ENCODE results near the gene SCAF8. TPM values are rescaled to one million over a fixed set of nuclear protein-coding genes. Genes with fewer than 3 reads are reported as not detected.

Gene SCAF8
- total and polyA plus RNA-seq, 9 of the 15 experiments (the other 6 are each of a cell fraction or from before 2014, with no cell fraction given): 10.5 to 46.6 (median 23.2) TPM

GRCh38 chr6:154786144-154786868 is 53.1 kb downstream of the SCAF8 start (continued):
- TF ChIP-seq GTF3C2 (IDR thresholded peaks at IDR 0.05; ENCODE audit: borderline replicate concordance, extremely low read depth, insufficient read length) (no peak), ZC3H11A (IDR thresholded peaks at IDR 0.05; ENCODE audit: low read depth, low read length) (no peak), ZNF3 (CRISPR knock-in tag; IDR thresholded peaks at IDR 0.05) (no peak), SMAD4 (CRISPR knock-in tag; conservative IDR thresholded peaks at IDR 0.05) (0 out of 2 replicates have a peak, but pooled peaks have one; percentile 32), GATA2 (CRISPR knock-in tag; IDR thresholded peaks at IDR 0.05) (no peak), DMBX1 (CRISPR knock-in tag; IDR thresholded peaks at IDR 0.05; ENCODE audit: borderline replicate concordance) (peak; percentile 75; the same call in 1 of the 2 replicates), ZNF561 (CRISPR knock-in tag; conservative IDR thresholded peaks at IDR 0.05) (no peak), ZBED1 (IDR thresholded peaks at IDR 0.05) (no peak), SNRNP70 (optimal IDR thresholded peaks at IDR 0.05; ENCODE audit: low read depth, low read length) (no peak), ZNF175 (CRISPR knock-in tag; IDR thresholded peaks at IDR 0.05; ENCODE audit: low read depth) (no peak), NFE2L1 (tag; IDR thresholded peaks at IDR 0.05; ENCODE audit: borderline replicate concordance, low read depth) (no peak), CREM (IDR thresholded peaks at IDR 0.05; ENCODE audit: low read depth) (no peak), ZBTB11 (CRISPR knock-in tag; IDR thresholded peaks at IDR 0.05) (no peak), E2F3 (CRISPR knock-in tag; IDR thresholded peaks at IDR 0.05) (no peak), SRSF7 (optimal IDR thresholded peaks at IDR 0.05; ENCODE audit: low read depth, low read length) (no peak), EP300 (IDR thresholded peaks at IDR 0.05; ENCODE audit: low read length) (no peak), TEAD2 (tag; IDR thresholded peaks at IDR 0.05) (no peak), CAMTA2 (CRISPR knock-in tag; conservative IDR thresholded peaks at IDR 0.05) (no peak), CCAR2 (IDR thresholded peaks at IDR 0.05; ENCODE audit: low read depth, low read length) (no peak), ASH1L (IDR thresholded peaks at IDR 0.05; ENCODE audit: borderline replicate concordance, low read depth, partially characterized antibody) (no peak), ZNF668 (CRISPR knock-in tag; IDR thresholded peaks at IDR 0.05) (peak; percentile 62; the same call in 1 of the 2 replicates)

Measured in K562 (cell line).